Kidney epithelial cell (primary cell): ENCODE measurements around the gene TMEM139. TPM values are rescaled to one million over a fixed set of nuclear protein-coding genes. Genes with fewer than 3 reads are reported as not detected.

Source experiments
- DNase-seq: peaks from one replicate; pipeline ENCODE4 v3.0.0-alpha.2; 2010; ENCODE audit warnings: low read depth
- H3K27me3 ChIP-seq: 2 replicates; pipeline ENCODE4 v1.6.0; 2011; ENCODE audit warnings: low read length; ENCODE audit not compliant: control insufficient read depth, insufficient read depth
- H3K36me3 ChIP-seq: 2 replicates; pipeline ENCODE4 v1.5.1; 2011; ENCODE audit warnings: low read length; ENCODE audit not compliant: control insufficient read depth, insufficient read depth
- H3K4me3 ChIP-seq: 2 replicates; pipeline ENCODE4 v1.5.1; 2011; ENCODE audit warnings: low read depth, mild to moderate bottlenecking, control low read depth, low read length
- CTCF ChIP-seq: IDR thresholded peaks from 2 replicates; pipeline ENCODE4 v1.5.1; 2011; ENCODE audit warnings: mild to moderate bottlenecking, moderate library complexity, low read length, control low read depth, inconsistent platforms; ENCODE audit not compliant: insufficient read depth, poor library complexity, severe bottlenecking
- total RNA-seq: library from RNA; depleted of rRNA; stranded (reverse); fragments of >200 nt; gene quantifications from 2 replicates; pipeline ENCODE4 v1.2.3, GENCODE V29; 2015

The TMEM139 gene
- total RNA-seq, 1 donor from 2014 or later, result 11.9 TPM

GRCh38 chr7:143331179-143331801 lies 46.5 kb downstream of the TMEM139 start:
- DNase-seq, result peak; percentile 12
- no peaks in the 10 kb centered on the region for H3K27me3 ChIP-seq
- no peak for TF ChIP-seq CTCF
- no peak overlapping the region for H3K4me3 ChIP-seq
- H3K36me3 ChIP-seq, result no peaks in the 10 kb centered on the region

- no peak for TF ChIP-seq CTCF
- no peak for DNase-seq
- H3K4me3 ChIP-seq, result no peak overlapping the region
These were observed 49.5 kb downstream of the TMEM139 start for GRCh38 chr7:143334244-143334643.

GRCh38 chr7:143337216-143337615 lies 52.5 kb downstream of the TMEM139 start:
- DNase-seq, result no peak

More at GRCh38 chr7:143334244-143334643, 49.5 kb downstream of the TMEM139 start:
- peaks cover 4% of the 10 kb centered on the region for H3K27me3 ChIP-seq
- no peaks in the 10 kb centered on the region for H3K36me3 ChIP-seq

More at GRCh38 chr7:143337216-143337615, 52.5 kb downstream of the TMEM139 start:
- Histone ChIP-seq H3K36me3 (no peaks in the 10 kb centered on the region), H3K27me3 (peaks cover 4% of the 10 kb centered on the region), H3K4me3 (no peak overlapping the region)
- no peak for TF ChIP-seq CTCF

Other genes with a start within 250 kb of the TMEM139 start
- gene OR6V1, start 232.6 kb upstream of the TMEM139 start, total RNA-seq, result not detected in 2 replicates
- gene PIP, start 152.9 kb upstream of the TMEM139 start, total RNA-seq, result not detected in 2 replicates
- gene TAS2R39, start 101.5 kb upstream of the TMEM139 start, total RNA-seq, result not detected in 2 replicates
- gene TAS2R40, start 62.9 kb upstream of the TMEM139 start, total RNA-seq, result not detected in 2 replicates
- 139 and 152 TPM in 2 replicates for gene GSTK1, start 21.5 kb upstream of the TMEM139 start, total RNA-seq
- gene CASP2, start 3.4 kb downstream of the TMEM139 start, total RNA-seq, result 24.6 and 26.9 TPM in 2 replicates
- gene CLCN1, start 31.2 kb downstream of the TMEM139 start, total RNA-seq, result not detected in 2 replicates
- 1.0 and 1.3 TPM in 2 replicates for gene FAM131B, start 77.8 kb downstream of the TMEM139 start, total RNA-seq
- 162 and 218 TPM in 2 replicates for gene ZYX, start 96.4 kb downstream of the TMEM139 start, total RNA-seq
- gene EPHA1, start 123.9 kb downstream of the TMEM139 start, total RNA-seq, result 7.9 and 27.5 TPM in 2 replicates
- gene TAS2R60, start 158.5 kb downstream of the TMEM139 start, total RNA-seq, result not detected in 2 replicates
- gene TAS2R41, start 192.9 kb downstream of the TMEM139 start, total RNA-seq, result not detected in 2 replicates